Smooth muscle cell (in vitro differentiated cells): Measurements from ENCODE around the gene ZNF853. TPM values are rescaled to one million over a fixed set of nuclear protein-coding genes. Genes with fewer than 3 reads are reported as not detected.
"Not testable (repeated sequence)": the region's sequence is repeated elsewhere in the genome, so short reads cannot be mapped to it uniquely, and the experiment has no call there.

Source experiments
- DNase-seq: peaks from one replicate; lab custom pipeline; 2025; ENCODE audit not compliant: unreplicated experiment; lab: John Stamatoyannopoulos, UW
- H2AFZ ChIP-seq: fragments of 200-600 bp; sonication (generic); 2 replicates; pipeline ENCODE4 v1.6.0; 2016; ENCODE audit warnings: antibody characterized with exemption, low read depth, mild to moderate bottlenecking
- H3F3A ChIP-seq: fragments of 200-600 bp; sonication (generic); 2 replicates; pipeline ENCODE4 v1.6.0; 2017; ENCODE audit warnings: antibody characterized with exemption, low read depth
- H3K27ac ChIP-seq: fragments of 200-600 bp; sonication (generic); 2 replicates; pipeline ENCODE4 v1.5.1; 2016; ENCODE audit warnings: low read depth, mild to moderate bottlenecking
- H3K27me3 ChIP-seq: fragments of 200-600 bp; sonication (generic); 2 replicates; pipeline ENCODE4 v1.6.1; 2016; ENCODE audit warnings: low read depth, mild to moderate bottlenecking
- H3K36me3 ChIP-seq: fragments of 200-600 bp; sonication (generic); 2 replicates; pipeline ENCODE4 v1.5.1; 2016; ENCODE audit warnings: low read depth
- H3K4me1 ChIP-seq: fragments of 200-600 bp; sonication (generic); 2 replicates; pipeline ENCODE4 v1.5.1; 2016; ENCODE audit warnings: low read depth
- H3K4me2 ChIP-seq: fragments of 200-600 bp; sonication (generic); 2 replicates; pipeline ENCODE4 v1.6.0; 2016; ENCODE audit warnings: mild to moderate bottlenecking
- H3K4me3 ChIP-seq: fragments of 200-600 bp; sonication (generic); 2 replicates; pipeline ENCODE4 v1.5.1; 2016; ENCODE audit warnings: mild to moderate bottlenecking
- H3K79me2 ChIP-seq: fragments of 200-600 bp; sonication (generic); 2 replicates; pipeline ENCODE4 v1.6.0; 2016; ENCODE audit warnings: low read depth, mild to moderate bottlenecking
- H3K9ac ChIP-seq: fragments of 200-600 bp; sonication (generic); 2 replicates; pipeline ENCODE4 v1.6.0; 2016; ENCODE audit warnings: low read depth
- H3K9me3 ChIP-seq: fragments of 200-600 bp; sonication (generic); replicated peaks from 2 replicates; pipeline ENCODE4 v1.5.1; 2016; ENCODE audit warnings: low read depth
- H4K20me1 ChIP-seq: fragments of 200-600 bp; sonication (generic); 2 replicates; pipeline ENCODE4 v1.6.0; 2016; ENCODE audit warnings: low read depth
- CTCF ChIP-seq: fragments of 200-600 bp; sonication (generic); IDR thresholded peaks from 2 replicates; pipeline ENCODE4 v1.5.1; 2017; ENCODE audit warnings: borderline replicate concordance, mild to moderate bottlenecking, antibody characterized with exemption; ENCODE audit not compliant: insufficient read depth, poor library complexity, severe bottlenecking
- WGBS: methylation state at CpG from one replicate; pipeline ENCODE4 v1.1.7; 2016; ENCODE audit warnings: low lambda C conversion rate; 5-methylcytosine and 5-hydroxymethylcytosine counted together
- polyA plus RNA-seq: library from polyadenylated mRNA; unstranded; fragments of >200 nt; fragmentation: Nextera tagmentation; extraction: Ambion mirVana; gene quantifications from 2 replicates; pipeline ENCODE4 v1.2.1, GENCODE V29; 2016
- total RNA-seq: library from RNA; depleted of rRNA; stranded (reverse); fragments of >200 nt; gene quantifications from 2 replicates; pipeline ENCODE4 v1.2.3, GENCODE V29; 2014

Gene ZNF853
- total and polyA plus RNA-seq, 2 experiments from 2014 or later = 8.9 to 10.3 TPM

GRCh38 chr7:6577369-6578113 lies 37.9 kb upstream of the ZNF853 start, which contains the start of gene ZDHHC4:
TSS of gene ZDHHC4 (plus strand) at chr7:6577454. CDS start at chr7:6580562, 3,108 bp downstream.
- Histone ChIP-seq H3K4me2 (peak within 1 kb of the TSS; percentile 95), H3K36me3 (peaks cover 10% of the 10 kb centered on the region), H4K20me1 (no peaks in the 10 kb centered on the region), H3K4me1 (peaks cover 6% of the 10 kb centered on the region), H3K4me3 (peak within 1 kb of the TSS; percentile 72), H3K27ac (peak within 1 kb of the TSS; percentile 88), H3K27me3 (no peaks in the 10 kb centered on the region), H3F3A (no peaks in the 10 kb centered on the region), H3K9ac (peak within 1 kb of the TSS; percentile 94), H3K79me2 (no peaks in the 10 kb centered on the region), H3K9me3 (no peaks in the 10 kb centered on the region), H2AFZ (peak within 1 kb of the TSS; percentile 86)
- 28% methylated on average over 40 of the region's 51 CpGs for WGBS
- DNase-seq = peak; percentile 38
- TF ChIP-seq CTCF = no peak

GRCh38 chr7:6578114-6579084 lies 37.0 kb upstream of the ZNF853 start:
- TF ChIP-seq CTCF = no peak
- H3K27ac ChIP-seq = peak overlapping the region; percentile 88
- H2AFZ ChIP-seq = no peak overlapping the region
- peak overlapping the region; percentile 95 for H3K4me2 ChIP-seq
- no peak for DNase-seq
- no peaks in the 10 kb centered on the region for H3K9me3 ChIP-seq
- peak overlapping the region; percentile 94 for H3K9ac ChIP-seq
- no peaks in the 10 kb centered on the region for H4K20me1 ChIP-seq
- no peaks in the 10 kb centered on the region for H3K79me2 ChIP-seq
- WGBS = 93% methylated on average over 18 of the region's 18 CpGs
- H3K4me1 ChIP-seq = peaks cover 6% of the 10 kb centered on the region
- H3K27me3 ChIP-seq = no peaks in the 10 kb centered on the region
- no peaks in the 10 kb centered on the region for H3F3A ChIP-seq
- H3K36me3 ChIP-seq = peaks cover 14% of the 10 kb centered on the region
- peak overlapping the region; percentile 72 for H3K4me3 ChIP-seq

- H2AFZ ChIP-seq = no peak overlapping the region
- H3K4me3 ChIP-seq = no peak overlapping the region
- H3F3A ChIP-seq = no peaks in the 10 kb centered on the region
- H3K4me2 ChIP-seq = no peak overlapping the region
- H3K36me3 ChIP-seq = peaks cover 14% of the 10 kb centered on the region
- no peak for TF ChIP-seq CTCF
- H3K79me2 ChIP-seq = no peaks in the 10 kb centered on the region
- no peak overlapping the region for H3K9ac ChIP-seq
- no peaks in the 10 kb centered on the region for H3K9me3 ChIP-seq
- no peaks in the 10 kb centered on the region for H3K27me3 ChIP-seq
- H3K4me1 ChIP-seq = peaks cover 6% of the 10 kb centered on the region
- no peaks in the 10 kb centered on the region for H4K20me1 ChIP-seq
- DNase-seq = no peak
- H3K27ac ChIP-seq = no peak overlapping the region
- 98% methylated on average over 4 of the region's 4 CpGs for WGBS
Measured at GRCh38 chr7:6579446-6579845, 36.0 kb upstream of the ZNF853 start.

- H3K27me3 ChIP-seq, H4K20me1 ChIP-seq, H3K27ac ChIP-seq, H3K79me2 ChIP-seq, H3K4me3 ChIP-seq, H3K4me1 ChIP-seq, H3K9ac ChIP-seq, H2AFZ ChIP-seq, DNase-seq, H3K4me2 ChIP-seq, H3K9me3 ChIP-seq: not testable (repeated sequence)
- Histone ChIP-seq H3F3A (peaks cover 11% of the 10 kb centered on the region), H3K36me3 (peaks cover 14% of the 10 kb centered on the region)
- 97% methylated on average over 8 of the region's 8 CpGs for WGBS
Measured at GRCh38 chr7:6585746-6586432, 29.5 kb upstream of the ZNF853 start.
